ENCODE data around the gene CEACAM8. TPM values are rescaled to one million over a fixed set of nuclear protein-coding genes. Genes with fewer than 3 reads are reported as not detected.
"Not testable (repeated sequence)": the region's sequence is repeated elsewhere in the genome, so short reads cannot be mapped to it uniquely, and the experiment has no call there.

Gene CEACAM8
- total RNA-seq, 4 donors from 2014 or later, result not detected

- Histone ChIP-seq H3K4me3 (no peak overlapping the region), H3K36me3 (no peaks in the 10 kb centered on the region), H3K9me3 (no peaks in the 10 kb centered on the region), H3K4me1 (peaks cover 0 to 4% (median 1%) of the 10 kb centered on the region in 4 donors), H3K27ac (no peak overlapping the region), H3K27me3 (no peaks in the 10 kb centered on the region)
- no peak for DNase-seq
- TF ChIP-seq CTCF (IDR thresholded peaks at IDR 0.05), result no peak
- TF ChIP-seq POLR2A (IDR thresholded peaks at IDR 0.05), result no peak
Measured at GRCh38 chr19:42558450-42559150, 36.1 kb downstream of the CEACAM8 start.

- not testable (repeated sequence) for H3K27ac ChIP-seq, H3K36me3 ChIP-seq, H3K9me3 ChIP-seq, DNase-seq, H3K27me3 ChIP-seq, H3K4me1 ChIP-seq, H3K4me3 ChIP-seq
Measured at GRCh38 chr19:42557386-42557871, 37.3 kb downstream of the CEACAM8 start.

- Histone ChIP-seq H3K27ac (no peak overlapping the region), H3K36me3 (no peaks in the 10 kb centered on the region), H3K9me3 (no peaks in the 10 kb centered on the region), H3K4me3 (no peak overlapping the region), H3K27me3 (no peaks in the 10 kb centered on the region), H3K4me1 (peaks cover 0 to 4% (median 2%) of the 10 kb centered on the region in 4 donors)
- no peak for DNase-seq
- no peak for TF ChIP-seq POLR2A (IDR thresholded peaks at IDR 0.05)
- TF ChIP-seq CTCF (IDR thresholded peaks at IDR 0.05), result no peak
Measured at GRCh38 chr19:42555801-42556200, 38.9 kb downstream of the CEACAM8 start.

GRCh38 chr19:42555317-42555716, 39.4 kb downstream of the CEACAM8 start:
- Histone ChIP-seq H3K4me1 (peaks cover 0 to 4% (median 2%) of the 10 kb centered on the region in 4 donors), H3K4me3 (no peak overlapping the region), H3K9me3 (no peaks in the 10 kb centered on the region), H3K27me3 (no peaks in the 10 kb centered on the region), H3K36me3 (no peaks in the 10 kb centered on the region), H3K27ac (no peak overlapping the region)
- DNase-seq, result no peak
- TF ChIP-seq CTCF (IDR thresholded peaks at IDR 0.05) (no peak), POLR2A (IDR thresholded peaks at IDR 0.05) (no peak)

- no peak overlapping the region for H3K27ac ChIP-seq
- no peaks in the 10 kb centered on the region for H3K27me3 ChIP-seq
- no peak for DNase-seq
- H3K4me1 ChIP-seq, result peaks cover 0 to 4% (median 2%) of the 10 kb centered on the region in 4 donors
- no peaks in the 10 kb centered on the region for H3K36me3 ChIP-seq
- TF ChIP-seq POLR2A (IDR thresholded peaks at IDR 0.05) (no peak), CTCF (IDR thresholded peaks at IDR 0.05) (no peak)
- H3K9me3 ChIP-seq, result no peaks in the 10 kb centered on the region
- H3K4me3 ChIP-seq, result no peak overlapping the region
Measured at GRCh38 chr19:42554046-42554575, 40.6 kb downstream of the CEACAM8 start.

GRCh38 chr19:42553292-42554045, 41.3 kb downstream of the CEACAM8 start:
- TF ChIP-seq CTCF (IDR thresholded peaks at IDR 0.05), result no peak
- no peak for TF ChIP-seq POLR2A (IDR thresholded peaks at IDR 0.05)
- Histone ChIP-seq H3K4me3 (no peak overlapping the region), H3K9me3 (no peaks in the 10 kb centered on the region), H3K4me1 (peaks cover 0 to 4% (median 2%) of the 10 kb centered on the region in 4 donors), H3K36me3 (no peaks in the 10 kb centered on the region), H3K27me3 (no peaks in the 10 kb centered on the region), H3K27ac (no peak overlapping the region)
- no peak for DNase-seq
